Vagina (tissue), 2 donors: ENCODE results near the gene CD58. TPM values are rescaled to one million over a fixed set of nuclear protein-coding genes. Genes with fewer than 3 reads are reported as not detected.

Experiments
- DNase-seq, 2 donors: peaks; one replicate each; pipeline ENCODE4 v3.0.0-alpha.2; 2017; ENCODE audit errors: extremely low spot score in 2 of 2
- H3K27ac ChIP-seq: fragments of 200-600 bp; sonication (generic); one replicate; pipeline ENCODE4 v1.5.1; 2019
- H3K27me3 ChIP-seq: fragments of 200-600 bp; sonication (generic); one replicate; pipeline ENCODE4 v1.5.1; 2019
- H3K36me3 ChIP-seq, 2 donors: fragments of 200-600 bp; sonication (generic); one replicate each; pipeline ENCODE4 v1.5.1; 2017 to 2019
- H3K4me1 ChIP-seq: fragments of 200-600 bp; sonication (generic); one replicate; pipeline ENCODE4 v1.5.1; 2019
- H3K4me3 ChIP-seq, 2 donors: fragments of 200-600 bp; sonication (generic); 1 replicate in 1 of 2; 2 replicates in 1 of 2; pipeline ENCODE4 v1.5.1; 2016 to 2019
- H3K9me3 ChIP-seq: fragments of 200-600 bp; sonication (generic); one replicate; pipeline ENCODE4 v1.5.1; 2019
- CTCF ChIP-seq, 3 experiments: fragments of 450-650 bp in 2 of 3; fragments of 200-600 bp in 1 of 3; sonication (generic) in 1 of 3; IDR thresholded peaks; one replicate each; pipeline ENCODE4 v1.5.1; 2017 to 2019; ENCODE audit warnings: antibody characterized with exemption in 3 of 3, mild to moderate bottlenecking in 2 of 3, moderate library complexity in 2 of 3
- POLR2A ChIP-seq, 2 donors: fragments of 450-650 bp; IDR thresholded peaks; one replicate each; pipeline ENCODE4 v1.6.1; 2017; ENCODE audit warnings: antibody characterized with exemption in 2 of 2, mild to moderate bottlenecking in 2 of 2, moderate library complexity in 2 of 2
- POLR2AphosphoS5 ChIP-seq, 2 donors: sonication (generic); formaldehyde crosslinking; IDR thresholded peaks; one replicate each; pipeline ENCODE4 v1.9.0; 2017; ENCODE audit warnings: antibody characterized with exemption in 2 of 2, mild to moderate bottlenecking in 2 of 2, low read depth in 1 of 2; ENCODE audit not compliant: insufficient read depth in 1 of 2
- intact Hi-C: fragments of 100-400 bp; cut with DNase I; formaldehyde crosslinking; loops from one replicate; pipeline ENCODE4 v1.15.1; 2023
- total RNA-seq: library from RNA; depleted of rRNA; stranded (reverse); fragments of >200 nt; gene quantifications from one replicate; pipeline ENCODE4 v1.2.3, GENCODE V29; 2016

Gene CD58
- total RNA-seq, 1 donor from 2014 or later = 54.5 TPM

- no peak overlapping the region for H3K27ac ChIP-seq
- no peak overlapping the region for H3K4me3 ChIP-seq
- H3K36me3 ChIP-seq = no peaks in the 10 kb centered on the region
- H3K4me1 ChIP-seq = peaks cover 17% of the 10 kb centered on the region
- no peak for TF ChIP-seq POLR2AphosphoS5 (IDR thresholded peaks at IDR 0.05; ENCODE audit: insufficient read depth in 1 of 2, low read depth in 1 of 2)
- no peak for TF ChIP-seq POLR2A (IDR thresholded peaks at IDR 0.05)
- TF ChIP-seq CTCF (IDR thresholded peaks at IDR 0.05) = no peak
- intact Hi-C loops = loop anchor here (5.0 kb wide), 1 partner anchor 1135 kb away; no protein-coding TSS in a partner anchor
- no peak for DNase-seq
- no peaks in the 10 kb centered on the region for H3K9me3 ChIP-seq
- H3K27me3 ChIP-seq = no peaks in the 10 kb centered on the region
Observed at GRCh38 chr1:116557323-116557878, 13.4 kb downstream of the CD58 start.

- DNase-seq = no peak
- no peaks in the 10 kb centered on the region for H3K27me3 ChIP-seq
- H3K4me1 ChIP-seq = peaks cover 17% of the 10 kb centered on the region
- TF ChIP-seq POLR2AphosphoS5 (IDR thresholded peaks at IDR 0.05; ENCODE audit: insufficient read depth in 1 of 2, low read depth in 1 of 2) (peak in 1 of 2 donors; percentile 71), CTCF (IDR thresholded peaks at IDR 0.05) (no peak)
- H3K36me3 ChIP-seq = no peaks in the 10 kb centered on the region
- no peak overlapping the region for H3K27ac ChIP-seq
- no peaks in the 10 kb centered on the region for H3K9me3 ChIP-seq
- intact Hi-C loops = loop anchor here (5.0 kb wide), 1 partner anchor 1134 kb away; no protein-coding TSS in a partner anchor
- H3K4me3 ChIP-seq = no peak overlapping the region
Observed at GRCh38 chr1:116556289-116557006, 14.4 kb downstream of the CD58 start.

DNA sequence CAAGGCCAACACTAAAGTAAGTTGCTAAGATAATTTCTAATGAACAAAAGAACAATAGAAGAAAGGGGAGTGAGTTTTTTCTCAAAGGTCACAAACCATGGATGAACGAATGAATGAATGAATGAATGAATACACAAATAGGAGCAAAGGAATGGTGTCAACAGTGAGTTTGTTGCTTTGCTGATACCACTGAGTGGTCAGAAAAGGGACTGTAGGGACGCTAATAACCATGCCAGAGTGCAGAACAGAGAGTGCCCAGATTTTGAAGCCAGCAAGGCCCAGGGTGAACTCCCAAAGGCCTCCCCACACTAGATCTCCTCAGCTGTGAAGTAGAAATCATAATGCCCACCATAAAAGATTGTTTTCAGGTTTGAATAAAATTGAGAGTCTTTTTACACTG lies 15.9 kb downstream of the CD58 start:
- Histone ChIP-seq H3K27me3 (no peaks in the 10 kb centered on the region), H3K9me3 (no peaks in the 10 kb centered on the region), H3K4me3 (no peak overlapping the region), H3K4me1 (peaks cover 17% of the 10 kb centered on the region), H3K36me3 (no peaks in the 10 kb centered on the region), H3K27ac (no peak overlapping the region)
- intact Hi-C loops = loop anchor here (5.0 kb wide), 1 partner anchor 1133 kb away; no protein-coding TSS in a partner anchor
- no peak for DNase-seq
- no peak for TF ChIP-seq POLR2A (IDR thresholded peaks at IDR 0.05)
- TF ChIP-seq CTCF (IDR thresholded peaks at IDR 0.05) = no peak
- TF ChIP-seq POLR2AphosphoS5 (IDR thresholded peaks at IDR 0.05; ENCODE audit: insufficient read depth in 1 of 2, low read depth in 1 of 2) = no peak

DNA sequence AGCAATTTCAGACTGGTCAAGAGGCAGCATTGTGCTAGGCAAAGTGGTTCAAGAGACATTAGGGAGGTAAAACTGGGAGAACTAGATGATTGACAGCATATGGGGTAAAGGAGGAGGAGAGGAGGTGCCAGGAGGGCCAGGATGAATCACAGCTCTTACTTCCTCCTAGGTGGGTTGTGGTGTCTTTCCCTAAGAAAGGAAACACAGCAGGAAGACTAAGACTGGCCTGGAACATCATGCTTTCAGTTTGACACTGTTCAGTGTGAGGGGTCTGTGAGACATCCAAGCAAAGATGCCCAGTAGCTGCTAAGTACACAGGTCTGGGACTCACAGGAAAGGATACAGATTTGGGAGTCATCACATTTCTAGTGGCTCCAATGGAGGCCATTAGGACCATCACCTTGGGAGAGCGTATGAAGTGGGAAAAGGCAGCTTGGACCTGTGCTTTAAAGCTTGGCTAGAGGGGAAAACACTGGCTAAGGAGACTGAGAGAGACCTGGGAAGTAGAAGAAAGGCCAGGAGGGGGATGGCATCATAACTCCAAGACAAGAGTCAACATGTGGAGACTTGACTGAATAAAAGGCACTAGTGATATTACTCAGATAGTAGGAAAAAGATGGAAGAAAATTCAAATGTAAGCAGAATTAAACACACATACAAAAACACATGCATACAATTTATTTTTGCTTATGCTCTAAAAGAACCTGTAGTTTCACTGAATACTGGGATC lies 17.3 kb downstream of the CD58 start:
- Histone ChIP-seq H3K9me3 (no peaks in the 10 kb centered on the region), H3K36me3 (no peaks in the 10 kb centered on the region), H3K4me3 (no peak overlapping the region), H3K27me3 (no peaks in the 10 kb centered on the region), H3K4me1 (peaks cover 17% of the 10 kb centered on the region), H3K27ac (no peak overlapping the region)
- no peak for DNase-seq
- intact Hi-C loops = no loop called here
- TF ChIP-seq CTCF (IDR thresholded peaks at IDR 0.05) = no peak
- TF ChIP-seq POLR2A (IDR thresholded peaks at IDR 0.05) = no peak
- no peak for TF ChIP-seq POLR2AphosphoS5 (IDR thresholded peaks at IDR 0.05; ENCODE audit: insufficient read depth in 1 of 2, low read depth in 1 of 2)
